SK-N-SH treated with all-trans-retinoic acid at 6 μM for 48 hours (cell line): Measurements from ENCODE around the gene THADA.

Experiments used
- BACH2 ChIP-seq: fragments of 250-450 bp; sonication (Bioruptor Pico); IDR thresholded peaks from 2 replicates; pipeline ENCODE4 v1.9.0; 2021; ENCODE audit warnings: mild to moderate bottlenecking, borderline replicate concordance
- CREB5 ChIP-seq: fragments of 250-450 bp; sonication (Bioruptor Pico); IDR thresholded peaks from 2 replicates; pipeline ENCODE4 v1.5.1; 2020; ENCODE audit warnings: low read depth, mild to moderate bottlenecking, moderate library complexity
- CSDC2 ChIP-seq: fragments of 250-450 bp; sonication (Bioruptor Pico); IDR thresholded peaks from 2 replicates; pipeline ENCODE4 v1.5.0; 2020; ENCODE audit warnings: mild to moderate bottlenecking, moderate library complexity
- ISL1 ChIP-seq: fragments of 250-450 bp; sonication (Bioruptor Pico); IDR thresholded peaks from 2 replicates; pipeline ENCODE4 v2.1.2; 2022; ENCODE audit warnings: mild to moderate bottlenecking, moderate library complexity
- OSR1 ChIP-seq: fragments of 250-450 bp; sonication (Bioruptor Pico); IDR thresholded peaks from 2 replicates; pipeline ENCODE4 v1.8.0; 2022; ENCODE audit warnings: moderate library complexity, mild to moderate bottlenecking, inconsistent platforms
- RARB ChIP-seq: fragments of 250-450 bp; sonication (Bioruptor Pico); IDR thresholded peaks from 2 replicates; pipeline ENCODE4 v1.8.0; 2021; ENCODE audit warnings: mild to moderate bottlenecking, moderate library complexity
- SNAI2 ChIP-seq: fragments of 250-450 bp; sonication (Bioruptor Pico); IDR thresholded peaks from 2 replicates; pipeline ENCODE4 v1.5.0; 2020; ENCODE audit warnings: mild to moderate bottlenecking, moderate library complexity

DNA sequence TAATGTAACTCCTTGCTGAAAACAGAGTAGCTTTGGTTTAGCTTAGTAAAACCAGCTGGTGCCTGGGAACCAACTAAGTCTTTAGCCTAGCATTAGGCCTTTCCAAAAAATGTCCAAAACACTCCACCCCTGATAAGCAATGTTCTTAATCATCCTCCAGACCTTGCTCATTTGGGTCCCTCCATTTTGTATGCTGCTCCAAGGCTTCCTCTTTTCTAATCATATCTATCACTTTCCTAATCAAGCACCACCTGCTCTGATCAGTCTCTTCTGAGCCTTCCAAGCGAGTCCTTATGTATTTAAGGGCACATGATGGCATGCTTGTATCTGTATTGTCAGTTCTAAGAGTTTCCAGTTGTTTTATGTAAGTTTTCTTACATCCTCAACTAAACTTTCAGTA is 23.6 kb downstream of the THADA start:
- TF ChIP-seq SNAI2 (CRISPR knock-in tag) (no peak), CREB5 (no peak), CSDC2 (CRISPR knock-in tag) (no peak), OSR1 (CRISPR knock-in tag) (no peak), RARB (CRISPR knock-in tag) (no peak), ISL1 (CRISPR knock-in tag) (no peak), BACH2 (CRISPR knock-in tag) (no peak)
